A549 (cell line): ENCODE measurements around the gene MIOX. TPM values are rescaled to one million over a fixed set of nuclear protein-coding genes. Genes with fewer than 3 reads are reported as not detected.

Experiments
- ATAC-seq, 2 experiments: fragments of 200-7000 bp in 1 of 2; fragments of >200 bp in 1 of 2; cut with Nextera tagmentation in 1 of 2; cut with Tn5 transposase in 1 of 2; 3 replicates each; pipeline versions ENCODE4 v1.8.0 to v1.9.1; 2018 to 2020; ENCODE audit warnings: mild to moderate bottlenecking in 1 of 2, moderate library complexity in 1 of 2
- CTCF ChIA-PET: fragments of 300-600 bp; sonication (Branson Sonifier 250); formaldehyde crosslinking; extraction: SDS; loops from one replicate; lab custom pipeline; 2021; ENCODE audit warnings: antibody characterized with exemption, inconsistent platforms; lab: Yijun Ruan, JAX
- POLR2A ChIA-PET: fragments of 350-600 bp; formaldehyde crosslinking; extraction: SDS; loops from one replicate; lab custom pipeline; 2021; ENCODE audit warnings: antibody characterized with exemption, inconsistent platforms; lab: Yijun Ruan, JAX
- DNase-seq, 2 experiments: peaks; one replicate each; pipeline versions ENCODE4 v3.0.0 to v3.0.0-alpha.2; 2011 to 2016; ENCODE audit warnings: low read depth in 1 of 2, low spot score in 1 of 2
- FAIRE-seq: peaks from 2 replicates; lab custom pipeline; 2011; peaks lifted over from hg19 to GRCh38; lab: Jason Lieb, UNC
- H3K27ac ChIP-seq, 2 experiments: fragments of >200 bp; sonication (Bioruptor Twin); formaldehyde crosslinking; 3 replicates each; pipeline ENCODE4 v1.5.1; 2016 to 2017
- H3K4me1 ChIP-seq: fragments of >200 bp; sonication (Bioruptor Twin); formaldehyde crosslinking; 3 replicates; pipeline ENCODE4 v1.6.1; 2016
- H3K4me2 ChIP-seq: fragments of >200 bp; sonication (Bioruptor Twin); formaldehyde crosslinking; 3 replicates; pipeline ENCODE4 v1.6.1; 2016
- H3K4me3 ChIP-seq: fragments of >200 bp; sonication (Bioruptor Twin); formaldehyde crosslinking; 3 replicates; pipeline ENCODE4 v1.5.1; 2016
- H3K9me3 ChIP-seq: fragments of >200 bp; sonication (Bioruptor Twin); formaldehyde crosslinking; 3 replicates; pipeline ENCODE4 v1.6.1; 2016
- CBX2 ChIP-seq: fragments of 200-600 bp; sonication (generic); IDR thresholded peaks from 2 replicates; pipeline ENCODE4 v1.6.1; 2016; ENCODE audit warnings: low read depth, mild to moderate bottlenecking, borderline replicate concordance
- CEBPB ChIP-seq, 2 experiments: fragments of >200 bp in 1 of 2; sonication (Bioruptor Twin) in 1 of 2; formaldehyde crosslinking in 1 of 2; IDR thresholded peaks; 2 replicates each; pipeline ENCODE4 v1.6.1; 2012 to 2016
- EHF ChIP-seq: fragments of 250-450 bp; sonication (Bioruptor Pico); IDR thresholded peaks from 2 replicates; pipeline ENCODE4 v1.5.0; 2020; ENCODE audit warnings: mild to moderate bottlenecking
- FOXS1 ChIP-seq: fragments of 250-450 bp; sonication (Bioruptor Pico); IDR thresholded peaks from 2 replicates; pipeline ENCODE4 v1.5.0; 2020; ENCODE audit warnings: mild to moderate bottlenecking, moderate library complexity
- NPAS2 ChIP-seq: fragments of 250-450 bp; sonication (Bioruptor Pico); IDR thresholded peaks from 2 replicates; pipeline ENCODE4 v1.8.0; 2022; ENCODE audit warnings: mild to moderate bottlenecking, moderate library complexity, borderline replicate concordance
- ZSCAN20 ChIP-seq: fragments of 250-450 bp; sonication (Bioruptor Pico); IDR thresholded peaks from 2 replicates; pipeline ENCODE4 v1.8.0; 2022; ENCODE audit warnings: mild to moderate bottlenecking, moderate library complexity
- WGBS: methylation state at CpG from one replicate; pipeline ENCODE4 v1.1.6; 2017; ENCODE audit errors: missing lambda C conversion rate; 5-methylcytosine and 5-hydroxymethylcytosine counted together
- polyA plus RNA-seq, 4 experiments: library from polyadenylated mRNA; depleted of rRNA in 3 of 4; stranded (reverse); fragments of >200 nt; fragmentation: RNase III in 1 of 4; extraction: RNeasy Plus Mini Kit Qiagen cat#74134 plus additional on column Dnase treatment in 1 of 4; gene quantifications; 2 replicates in 3 of 4; 3 replicates in 1 of 4; pipeline ENCODE4 v1.2.3, GENCODE V29; 2011 to 2017

The MIOX gene
- polyA plus RNA-seq, 2 of the 4 experiments (the other 2 are of a cell fraction), result 0.08 TPM; not detected in 1

DNA sequence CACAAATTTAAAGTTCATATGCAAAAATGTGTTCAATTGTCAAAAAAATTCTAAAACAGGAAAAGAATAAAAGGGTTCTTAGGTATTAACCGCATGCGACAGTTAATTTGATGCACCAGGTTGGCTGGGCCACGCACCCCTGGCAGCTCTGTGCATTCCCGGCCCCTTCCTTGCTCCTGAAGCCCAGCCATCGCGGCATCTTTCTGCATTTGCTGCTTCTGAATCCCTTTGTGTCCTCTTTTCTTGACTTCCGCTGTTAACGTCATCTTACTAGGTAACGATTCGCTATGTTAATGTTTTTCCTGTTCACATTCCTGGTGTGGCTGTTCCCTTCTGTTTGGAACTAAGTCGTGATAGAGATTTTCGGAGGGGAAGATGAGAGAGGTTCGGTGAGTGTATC, 51.1 kb downstream of the MIOX start:
- Histone ChIP-seq H3K9me3 (no peaks in the 10 kb centered on the region), H3K27ac (peak overlapping the region in 1 of 2 experiments; percentile 92; a peak in 3 of 6 replicates)
- WGBS, result 93% methylated on average over 13 of the region's 13 CpGs
- TF ChIP-seq CBX2 (no peak), FOXS1 (no peak), NPAS2 (CRISPR knock-in tag) (no peak), EHF (CRISPR knock-in tag) (no peak), ZSCAN20 (CRISPR knock-in tag) (no peak), CEBPB (IDR thresholded peaks at IDR 0.05) (no peak)
- TF ChIP-seq, all 56 proteins: peak for 0
- CTCF ChIA-PET, result interaction anchor here (0.9 to 4.1 kb wide), 4 partner anchors 12 to 82 kb away, joined by 3 to 19 read pairs (median 6); partner anchors contain the start of gene SYCE3
- ATAC-seq, result no peak
- Histone ChIP-seq H3K4me1 (peaks cover 57% of the 10 kb centered on the region), H3K4me2 (no peak overlapping the region; the same call in 2 of the 3 replicates), H3K4me3 (no peak overlapping the region)
- no peak for DNase-seq
- no peak for FAIRE-seq
- POLR2A ChIA-PET, result no interaction called here

Other genes with a start within 250 kb of the MIOX start
- 6.5 and 7.2 TPM in 2 replicates for gene TUBGCP6, start 241.8 kb upstream of the MIOX start, polyA plus RNA-seq (2011; rRNA removed)
- gene TUBGCP6, start 241.8 kb upstream of the MIOX start, polyA plus RNA-seq (2017; fragmentation: RNase III; extraction: RNeasy Plus Mini Kit Qiagen cat#74134 plus additional on column Dnase treatment), result 13.3 to 14.3 TPM (median 14.2 TPM) in 3 replicates
- 2.4 and 2.5 TPM in 2 replicates for gene HDAC10, start 235.6 kb upstream of the MIOX start, polyA plus RNA-seq (2011; rRNA removed)
- 10.1 to 14.0 TPM (median 12.0 TPM) in 3 replicates for gene HDAC10, start 235.6 kb upstream of the MIOX start, polyA plus RNA-seq (2017; fragmentation: RNase III; extraction: RNeasy Plus Mini Kit Qiagen cat#74134 plus additional on column Dnase treatment)
- 12.5 and 13.5 TPM in 2 replicates for gene MAPK12, start 225.2 kb upstream of the MIOX start, polyA plus RNA-seq (2011; rRNA removed)
- 24.1 to 26.0 TPM (median 25.8 TPM) in 3 replicates for gene MAPK12, start 225.2 kb upstream of the MIOX start, polyA plus RNA-seq (2017; fragmentation: RNase III; extraction: RNeasy Plus Mini Kit Qiagen cat#74134 plus additional on column Dnase treatment)
- gene MAPK11, start 216.5 kb upstream of the MIOX start, polyA plus RNA-seq (2011; rRNA removed), result 1.6 and 3.0 TPM in 2 replicates
- 5.5 to 7.4 TPM (median 5.7 TPM) in 3 replicates for gene MAPK11, start 216.5 kb upstream of the MIOX start, polyA plus RNA-seq (2017; fragmentation: RNase III; extraction: RNeasy Plus Mini Kit Qiagen cat#74134 plus additional on column Dnase treatment)
- gene PLXNB2, start 179.2 kb upstream of the MIOX start, polyA plus RNA-seq (2011; rRNA removed), result 24.6 and 32.4 TPM in 2 replicates
- gene PLXNB2, start 179.2 kb upstream of the MIOX start, polyA plus RNA-seq (2017; fragmentation: RNase III; extraction: RNeasy Plus Mini Kit Qiagen cat#74134 plus additional on column Dnase treatment), result 64.4 to 67.2 TPM (median 65.0 TPM) in 3 replicates
- 1.6 and 1.7 TPM in 2 replicates for gene DENND6B, start 159.8 kb upstream of the MIOX start, polyA plus RNA-seq (2011; rRNA removed)
- gene DENND6B, start 159.8 kb upstream of the MIOX start, polyA plus RNA-seq (2017; fragmentation: RNase III; extraction: RNeasy Plus Mini Kit Qiagen cat#74134 plus additional on column Dnase treatment), result 1.7 to 2.3 TPM (median 1.9 TPM) in 3 replicates
- gene PPP6R2, start 143.5 kb upstream of the MIOX start, polyA plus RNA-seq (2011; rRNA removed), result 9.5 and 9.6 TPM in 2 replicates
- gene PPP6R2, start 143.5 kb upstream of the MIOX start, polyA plus RNA-seq (2017; fragmentation: RNase III; extraction: RNeasy Plus Mini Kit Qiagen cat#74134 plus additional on column Dnase treatment), result 13.2 to 15.1 TPM (median 14.7 TPM) in 3 replicates
- gene SBF1, start 11.8 kb upstream of the MIOX start, polyA plus RNA-seq (2011; rRNA removed), result 9.6 and 12.7 TPM in 2 replicates
- gene SBF1, start 11.8 kb upstream of the MIOX start, polyA plus RNA-seq (2017; fragmentation: RNase III; extraction: RNeasy Plus Mini Kit Qiagen cat#74134 plus additional on column Dnase treatment), result 19.5 to 23.0 TPM (median 20.9 TPM) in 3 replicates
- 0.99 and 1.1 TPM in 2 replicates for gene ADM2, start 5.3 kb upstream of the MIOX start, polyA plus RNA-seq (2011; rRNA removed)
- 0.46 to 0.62 TPM (median 0.50 TPM) in 3 replicates for gene ADM2, start 5.3 kb upstream of the MIOX start, polyA plus RNA-seq (2017; fragmentation: RNase III; extraction: RNeasy Plus Mini Kit Qiagen cat#74134 plus additional on column Dnase treatment)
- gene LMF2, start 20.8 kb downstream of the MIOX start, polyA plus RNA-seq (2011; rRNA removed), result 13.0 and 15.1 TPM in 2 replicates
- gene LMF2, start 20.8 kb downstream of the MIOX start, polyA plus RNA-seq (2017; fragmentation: RNase III; extraction: RNeasy Plus Mini Kit Qiagen cat#74134 plus additional on column Dnase treatment), result 31.8 to 34.2 TPM (median 32.5 TPM) in 3 replicates
- 13.9 and 14.3 TPM in 2 replicates for gene NCAPH2, start 21.4 kb downstream of the MIOX start, polyA plus RNA-seq (2011; rRNA removed)
- gene NCAPH2, start 21.4 kb downstream of the MIOX start, polyA plus RNA-seq (2017; fragmentation: RNase III; extraction: RNeasy Plus Mini Kit Qiagen cat#74134 plus additional on column Dnase treatment), result 27.7 to 29.4 TPM (median 29.1 TPM) in 3 replicates
- gene SCO2, start 38.7 kb downstream of the MIOX start, polyA plus RNA-seq (2011; rRNA removed), result 0.37 and 1.9 TPM in 2 replicates
- gene SCO2, start 38.7 kb downstream of the MIOX start, polyA plus RNA-seq (2017; fragmentation: RNase III; extraction: RNeasy Plus Mini Kit Qiagen cat#74134 plus additional on column Dnase treatment), result 1.7 to 2.6 TPM (median 2.3 TPM) in 3 replicates
- 4.8 and 5.9 TPM in 2 replicates for gene TYMP, start 43.2 kb downstream of the MIOX start, polyA plus RNA-seq (2011; rRNA removed)
- 9.0 to 11.0 TPM (median 10.6 TPM) in 3 replicates for gene TYMP, start 43.2 kb downstream of the MIOX start, polyA plus RNA-seq (2017; fragmentation: RNase III; extraction: RNeasy Plus Mini Kit Qiagen cat#74134 plus additional on column Dnase treatment)
- gene KLHDC7B, start 59.0 kb downstream of the MIOX start, polyA plus RNA-seq (2011; rRNA removed), result 0.09 and 0.15 TPM in 2 replicates
- gene KLHDC7B, start 59.0 kb downstream of the MIOX start, polyA plus RNA-seq (2017; fragmentation: RNase III; extraction: RNeasy Plus Mini Kit Qiagen cat#74134 plus additional on column Dnase treatment), result not detected in 3 replicates
- gene SYCE3, start 76.1 kb downstream of the MIOX start, polyA plus RNA-seq (2011; rRNA removed), result 0.30 and 0.59 TPM in 2 replicates
- gene SYCE3, start 76.1 kb downstream of the MIOX start, polyA plus RNA-seq (2017; fragmentation: RNase III; extraction: RNeasy Plus Mini Kit Qiagen cat#74134 plus additional on column Dnase treatment), result 0.29 to 0.45 TPM in 2 of 3 replicates, not detected in the other
- gene CPT1B, start 91.6 kb downstream of the MIOX start, polyA plus RNA-seq (2011; rRNA removed), result 12.1 and 16.5 TPM in 2 replicates
- gene CPT1B, start 91.6 kb downstream of the MIOX start, polyA plus RNA-seq (2017; fragmentation: RNase III; extraction: RNeasy Plus Mini Kit Qiagen cat#74134 plus additional on column Dnase treatment), result 21.1 to 27.5 TPM (median 26.5 TPM) in 3 replicates
- gene CHKB, start 96.0 kb downstream of the MIOX start, polyA plus RNA-seq (2011; rRNA removed), result 16.4 and 22.7 TPM in 2 replicates
- 21.0 to 26.1 TPM (median 25.8 TPM) in 3 replicates for gene CHKB, start 96.0 kb downstream of the MIOX start, polyA plus RNA-seq (2017; fragmentation: RNase III; extraction: RNeasy Plus Mini Kit Qiagen cat#74134 plus additional on column Dnase treatment)
- 0.75 and 0.76 TPM in 2 replicates for gene MAPK8IP2, start 113.9 kb downstream of the MIOX start, polyA plus RNA-seq (2011; rRNA removed)
- gene MAPK8IP2, start 113.9 kb downstream of the MIOX start, polyA plus RNA-seq (2017; fragmentation: RNase III; extraction: RNeasy Plus Mini Kit Qiagen cat#74134 plus additional on column Dnase treatment), result 2.2 to 3.0 TPM (median 2.8 TPM) in 3 replicates
- gene ARSA, start 141.3 kb downstream of the MIOX start, polyA plus RNA-seq (2011; rRNA removed), result 7.7 and 9.1 TPM in 2 replicates
- 15.9 to 22.5 TPM (median 19.5 TPM) in 3 replicates for gene ARSA, start 141.3 kb downstream of the MIOX start, polyA plus RNA-seq (2017; fragmentation: RNase III; extraction: RNeasy Plus Mini Kit Qiagen cat#74134 plus additional on column Dnase treatment)
- 0.52 and 0.53 TPM in 2 replicates for gene SHANK3, start 186.0 kb downstream of the MIOX start, polyA plus RNA-seq (2011; rRNA removed)
- 2.1 to 2.4 TPM (median 2.3 TPM) in 3 replicates for gene SHANK3, start 186.0 kb downstream of the MIOX start, polyA plus RNA-seq (2017; fragmentation: RNase III; extraction: RNeasy Plus Mini Kit Qiagen cat#74134 plus additional on column Dnase treatment)